HepG2 (cell line): ENCODE results near the gene CREB1. TPM values are rescaled to one million over a fixed set of nuclear protein-coding genes. Genes with fewer than 3 reads are reported as not detected.

ENCODE experiments used
- HNRNPK ChIP-seq: fragments of 200-400 bp; formaldehyde crosslinking; IDR thresholded peaks from 2 replicates; pipeline ENCODE4 v1.6.1; 2018; ENCODE audit warnings: low read length, low read depth, moderate library complexity, mild to moderate bottlenecking; ENCODE audit not compliant: poor library complexity, severe bottlenecking
- HOMEZ ChIP-seq: IDR thresholded peaks from 2 replicates; pipeline ENCODE4 v1.6.1; 2016; ENCODE audit warnings: low read depth
- KDM5B ChIP-seq: sonication (generic); formaldehyde crosslinking; IDR thresholded peaks from 2 replicates; pipeline ENCODE4 v1.4.0; 2020; ENCODE audit warnings: missing genetic modification reagents, mild to moderate bottlenecking, borderline replicate concordance
- MAFG ChIP-seq: sonication (generic); formaldehyde crosslinking; IDR thresholded peaks from 2 replicates; pipeline ENCODE4 v1.5.1; 2020; ENCODE audit warnings: mild to moderate bottlenecking, missing genetic modification reagents
- MATR3 ChIP-seq: sonication (generic); formaldehyde crosslinking; IDR thresholded peaks from 2 replicates; pipeline ENCODE4 v1.4.0; 2020; ENCODE audit warnings: missing genetic modification reagents
- MLLT10 ChIP-seq: sonication (generic); formaldehyde crosslinking; IDR thresholded peaks from 2 replicates; pipeline ENCODE4 v1.4.0; 2020; ENCODE audit warnings: missing genetic modification reagents
- MNT ChIP-seq: fragments of 450-650 bp; IDR thresholded peaks from 2 replicates; pipeline ENCODE4 v1.6.1; 2016
- MYPOP ChIP-seq: sonication (generic); formaldehyde crosslinking; IDR thresholded peaks from 2 replicates; pipeline ENCODE4 v1.8.1; 2023; ENCODE audit warnings: mild to moderate bottlenecking, moderate library complexity, missing genetic modification reagents
- NR2C2 ChIP-seq: sonication (generic); formaldehyde crosslinking; IDR thresholded peaks from 2 replicates; pipeline ENCODE4 v1.4.0; 2020; ENCODE audit warnings: missing genetic modification reagents, mild to moderate bottlenecking, moderate library complexity, borderline replicate concordance
- POGK ChIP-seq: sonication (generic); formaldehyde crosslinking; conservative IDR thresholded peaks from 2 replicates; pipeline ENCODE4 v1.8.0; 2022; ENCODE audit warnings: mild to moderate bottlenecking, moderate library complexity, missing genetic modification reagents
- RFXAP ChIP-seq: sonication (generic); formaldehyde crosslinking; IDR thresholded peaks from 2 replicates; pipeline ENCODE4 v1.4.0; 2020; ENCODE audit warnings: missing genetic modification reagents, borderline replicate concordance
- SAP130 ChIP-seq: IDR thresholded peaks from 2 replicates; pipeline ENCODE4 v1.6.1; 2016; ENCODE audit warnings: low read depth
- SATB2 ChIP-seq: sonication (generic); formaldehyde crosslinking; IDR thresholded peaks from 2 replicates; pipeline ENCODE4 v1.5.0; 2020; ENCODE audit warnings: missing genetic modification reagents
- ZC3H13 ChIP-seq: sonication (generic); formaldehyde crosslinking; IDR thresholded peaks from 2 replicates; pipeline ENCODE4 v1.8.1; 2023; ENCODE audit warnings: mild to moderate bottlenecking, missing genetic modification reagents, moderate library complexity
- ZFP90 ChIP-seq: sonication (generic); formaldehyde crosslinking; IDR thresholded peaks from 2 replicates; pipeline ENCODE4 v1.8.0; 2022; ENCODE audit warnings: missing genetic modification reagents, mild to moderate bottlenecking, inconsistent platforms, borderline replicate concordance
- ZFYVE20 ChIP-seq: sonication (generic); formaldehyde crosslinking; IDR thresholded peaks from 2 replicates; pipeline ENCODE4 v1.8.0; 2023; ENCODE audit warnings: low read depth, mild to moderate bottlenecking, moderate library complexity, missing genetic modification reagents, borderline replicate concordance
- ZNF260 ChIP-seq: sonication (generic); formaldehyde crosslinking; IDR thresholded peaks from 2 replicates; pipeline ENCODE4 v1.4.0; 2020; ENCODE audit warnings: missing genetic modification reagents, low read depth, mild to moderate bottlenecking, borderline replicate concordance
- ZNF281 ChIP-seq: sonication (generic); formaldehyde crosslinking; IDR thresholded peaks from 2 replicates; pipeline ENCODE4 v1.4.0; 2020; ENCODE audit warnings: missing genetic modification reagents, borderline replicate concordance
- ZNF33B ChIP-seq: sonication (generic); formaldehyde crosslinking; IDR thresholded peaks from 2 replicates; pipeline ENCODE4 v1.5.1; 2020; ENCODE audit warnings: mild to moderate bottlenecking, missing genetic modification reagents
- ZNF598 ChIP-seq: sonication (generic); formaldehyde crosslinking; IDR thresholded peaks from 2 replicates; pipeline ENCODE4 v1.5.1; 2020; ENCODE audit warnings: mild to moderate bottlenecking, missing genetic modification reagents, borderline replicate concordance
- ZNF614 ChIP-seq: IDR thresholded peaks from 2 replicates; pipeline ENCODE4 v1.6.1; 2018; ENCODE audit warnings: missing biosample characterization, missing genetic modification reagents, inconsistent platforms, borderline replicate concordance
- ZNF776 ChIP-seq: sonication (generic); formaldehyde crosslinking; IDR thresholded peaks from 2 replicates; pipeline ENCODE4 v1.4.0; 2020; ENCODE audit warnings: mild to moderate bottlenecking, missing genetic modification reagents
- polyA plus RNA-seq, 8 experiments: library from polyadenylated mRNA; depleted of rRNA in 3 of 8; stranded (reverse) in 7 of 8; unstranded in 1 of 8; fragments of >200 nt; fragmentation: Illumina TruSeq in 4 of 8; extraction: Trizol in 4 of 8; gene quantifications; 2 replicates each; pipeline versions ENCODE4 v1.2.1 to v1.2.3, GENCODE V29; 2011 to 2016; ENCODE audit warnings: low read depth in 4 of 8, missing spikeins in 1 of 8, mixed read lengths in 1 of 8; ENCODE audit not compliant: insufficient read depth in 1 of 8
- total RNA-seq, 5 experiments: library from RNA; depleted of rRNA; stranded (reverse); fragments of >200 nt; fragmentation: Illumina TruSeq; extraction: Trizol; gene quantifications; 2 replicates each; pipeline ENCODE4 v1.2.3, GENCODE V29; 2016; ENCODE audit warnings: low read depth in 1 of 5

The CREB1 gene
- total and polyA plus RNA-seq, 2 of the 13 experiments (the other 11 are each of a cell fraction or from before 2014, with no cell fraction given) = 51.8 to 51.9 TPM

GRCh38 chr2:207619764-207620203, 90.0 kb downstream of the CREB1 start (continued):
- TF ChIP-seq ZFP90 (CRISPR knock-in tag) (no peak), ZC3H13 (no peak), RFXAP (CRISPR knock-in tag) (no peak), NR2C2 (CRISPR knock-in tag) (peak; percentile 54), ZNF614 (no peak), MYPOP (no peak; the same call in 1 of the 2 replicates), MNT (peak; percentile 21; the same call in 1 of the 2 replicates), MATR3 (CRISPR knock-in tag) (no peak), MLLT10 (no peak), ZNF33B (CRISPR knock-in tag) (no peak), ZFYVE20 (CRISPR knock-in tag) (no peak), POGK (CRISPR knock-in tag) (no peak), HNRNPK (no peak), ZNF598 (CRISPR knock-in tag) (no peak), ZNF776 (CRISPR knock-in tag) (no peak), ZNF281 (CRISPR knock-in tag) (no peak), HOMEZ (CRISPR knock-in tag) (peak; percentile 91), SATB2 (no peak), KDM5B (no peak), SAP130 (peak; percentile 87), ZNF260 (no peak), MAFG (no peak)
